Stimulated activated naive CD4-positive, alpha-beta T cell (primary cell): ENCODE measurements around the gene PAX5.

Experiments
- DNase-seq, 6 experiments: peaks; one replicate each; lab custom pipeline; 2025; lab: John Stamatoyannopoulos, UW

The PAX5 gene

GRCh38 chr9:36858805-36859375 lies 175.2 kb downstream of the PAX5 start:
- no peak for DNase-seq

- peak in 1 of 6 experiments; percentile 17 for DNase-seq
These were observed 178.4 kb downstream of the PAX5 start for GRCh38 chr9:36855448-36856315.

GRCh38 chr9:36854751-36855150 lies 179.3 kb downstream of the PAX5 start:
- no peak for DNase-seq

- no peak for DNase-seq
These were observed 180.0 kb downstream of the PAX5 start for GRCh38 chr9:36854034-36854433.

- DNase-seq, result no peak
These were observed 180.8 kb downstream of the PAX5 start for GRCh38 chr9:36853233-36853632.

- no peak for DNase-seq
These were observed 184.1 kb downstream of the PAX5 start for GRCh38 chr9:36849943-36850342.

- no peak for DNase-seq
These were observed 185.1 kb downstream of the PAX5 start for GRCh38 chr9:36848946-36849345.

GRCh38 chr9:36847781-36848673 lies 186.0 kb downstream of the PAX5 start:
- DNase-seq, result no peak

GRCh38 chr9:36846621-36847020 lies 187.4 kb downstream of the PAX5 start:
- DNase-seq, result no peak

- no peak for DNase-seq
These were observed 188.2 kb downstream of the PAX5 start for GRCh38 chr9:36845844-36846243.

GRCh38 chr9:36844961-36845360 lies 189.1 kb downstream of the PAX5 start:
- no peak for DNase-seq

- DNase-seq, result no peak
These were observed 190.1 kb downstream of the PAX5 start for GRCh38 chr9:36843964-36844363.

GRCh38 chr9:36842560-36843530 lies 191.2 kb downstream of the PAX5 start:
- no peak for DNase-seq

GRCh38 chr9:36840898-36841536 lies 193.1 kb downstream of the PAX5 start:
- DNase-seq, result no peak

- DNase-seq, result no peak
These were observed 194.8 kb downstream of the PAX5 start for GRCh38 chr9:36839131-36839885.

GRCh38 chr9:36837431-36838405 lies 196.3 kb downstream of the PAX5 start:
- DNase-seq, result no peak

GRCh38 chr9:36836486-36836885 lies 197.6 kb downstream of the PAX5 start:
- no peak for DNase-seq

- no peak for DNase-seq
These were observed 198.6 kb downstream of the PAX5 start for GRCh38 chr9:36835271-36835996.
